Measurements from ENCODE around the gene PLEKHD1.

DNA sequence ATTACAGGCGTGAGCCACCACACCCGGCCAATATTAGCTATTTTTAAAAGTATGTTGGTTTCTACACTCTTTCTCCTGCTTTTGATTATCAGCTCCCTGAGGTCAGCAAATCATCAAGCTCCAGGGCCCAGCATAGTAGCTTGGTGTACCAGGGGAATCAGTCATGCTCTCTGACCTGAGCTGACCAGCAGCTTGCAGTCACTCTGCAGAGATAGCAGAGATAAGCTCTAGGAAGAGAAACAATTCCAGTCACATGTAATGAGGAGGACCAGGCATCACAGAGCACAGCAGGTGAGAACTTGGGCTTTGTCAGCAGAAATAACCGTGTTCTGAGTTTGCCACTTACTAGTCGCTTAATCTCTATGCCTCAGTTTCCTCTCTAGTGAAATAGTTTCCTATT, 8.5 kb downstream of the PLEKHD1 start:
- TF ChIP-seq, protein P1, sequence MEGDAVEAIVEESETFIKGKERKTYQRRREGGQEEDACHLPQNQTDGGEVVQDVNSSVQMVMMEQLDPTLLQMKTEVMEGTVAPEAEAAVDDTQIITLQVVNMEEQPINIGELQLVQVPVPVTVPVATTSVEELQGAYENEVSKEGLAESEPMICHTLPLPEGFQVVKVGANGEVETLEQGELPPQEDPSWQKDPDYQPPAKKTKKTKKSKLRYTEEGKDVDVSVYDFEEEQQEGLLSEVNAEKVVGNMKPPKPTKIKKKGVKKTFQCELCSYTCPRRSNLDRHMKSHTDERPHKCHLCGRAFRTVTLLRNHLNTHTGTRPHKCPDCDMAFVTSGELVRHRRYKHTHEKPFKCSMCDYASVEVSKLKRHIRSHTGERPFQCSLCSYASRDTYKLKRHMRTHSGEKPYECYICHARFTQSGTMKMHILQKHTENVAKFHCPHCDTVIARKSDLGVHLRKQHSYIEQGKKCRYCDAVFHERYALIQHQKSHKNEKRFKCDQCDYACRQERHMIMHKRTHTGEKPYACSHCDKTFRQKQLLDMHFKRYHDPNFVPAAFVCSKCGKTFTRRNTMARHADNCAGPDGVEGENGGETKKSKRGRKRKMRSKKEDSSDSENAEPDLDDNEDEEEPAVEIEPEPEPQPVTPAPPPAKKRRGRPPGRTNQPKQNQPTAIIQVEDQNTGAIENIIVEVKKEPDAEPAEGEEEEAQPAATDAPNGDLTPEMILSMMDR (IDR thresholded peaks at IDR 0.05; ENCODE audit: low read depth, low read length, missing input control): no peak
- TF ChIP-seq TAF1 (conservative IDR thresholded peaks at IDR 0.05) (no peak), RAD21 (IDR thresholded peaks at IDR 0.05) (no peak), FOXA1 (IDR thresholded peaks at IDR 0.05) (no peak), SP1 (IDR thresholded peaks at IDR 0.05) (no peak), EGR1 (IDR thresholded peaks at IDR 0.05; ENCODE audit: low read depth in 2 of 2) (no peak), YY1 (IDR thresholded peaks at IDR 0.05) (no peak), JUND (IDR thresholded peaks at IDR 0.05) (no peak)
- TF ChIP-seq, protein P2, sequence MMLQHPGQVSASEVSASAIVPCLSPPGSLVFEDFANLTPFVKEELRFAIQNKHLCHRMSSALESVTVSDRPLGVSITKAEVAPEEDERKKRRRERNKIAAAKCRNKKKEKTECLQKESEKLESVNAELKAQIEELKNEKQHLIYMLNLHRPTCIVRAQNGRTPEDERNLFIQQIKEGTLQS (IDR thresholded peaks at IDR 0.05): no peak
- TF ChIP-seq, protein P3, sequence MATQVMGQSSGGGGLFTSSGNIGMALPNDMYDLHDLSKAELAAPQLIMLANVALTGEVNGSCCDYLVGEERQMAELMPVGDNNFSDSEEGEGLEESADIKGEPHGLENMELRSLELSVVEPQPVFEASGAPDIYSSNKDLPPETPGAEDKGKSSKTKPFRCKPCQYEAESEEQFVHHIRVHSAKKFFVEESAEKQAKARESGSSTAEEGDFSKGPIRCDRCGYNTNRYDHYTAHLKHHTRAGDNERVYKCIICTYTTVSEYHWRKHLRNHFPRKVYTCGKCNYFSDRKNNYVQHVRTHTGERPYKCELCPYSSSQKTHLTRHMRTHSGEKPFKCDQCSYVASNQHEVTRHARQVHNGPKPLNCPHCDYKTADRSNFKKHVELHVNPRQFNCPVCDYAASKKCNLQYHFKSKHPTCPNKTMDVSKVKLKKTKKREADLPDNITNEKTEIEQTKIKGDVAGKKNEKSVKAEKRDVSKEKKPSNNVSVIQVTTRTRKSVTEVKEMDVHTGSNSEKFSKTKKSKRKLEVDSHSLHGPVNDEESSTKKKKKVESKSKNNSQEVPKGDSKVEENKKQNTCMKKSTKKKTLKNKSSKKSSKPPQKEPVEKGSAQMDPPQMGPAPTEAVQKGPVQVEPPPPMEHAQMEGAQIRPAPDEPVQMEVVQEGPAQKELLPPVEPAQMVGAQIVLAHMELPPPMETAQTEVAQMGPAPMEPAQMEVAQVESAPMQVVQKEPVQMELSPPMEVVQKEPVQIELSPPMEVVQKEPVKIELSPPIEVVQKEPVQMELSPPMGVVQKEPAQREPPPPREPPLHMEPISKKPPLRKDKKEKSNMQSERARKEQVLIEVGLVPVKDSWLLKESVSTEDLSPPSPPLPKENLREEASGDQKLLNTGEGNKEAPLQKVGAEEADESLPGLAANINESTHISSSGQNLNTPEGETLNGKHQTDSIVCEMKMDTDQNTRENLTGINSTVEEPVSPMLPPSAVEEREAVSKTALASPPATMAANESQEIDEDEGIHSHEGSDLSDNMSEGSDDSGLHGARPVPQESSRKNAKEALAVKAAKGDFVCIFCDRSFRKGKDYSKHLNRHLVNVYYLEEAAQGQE (IDR thresholded peaks at IDR 0.05): no peak
- TF ChIP-seq, protein P4, sequence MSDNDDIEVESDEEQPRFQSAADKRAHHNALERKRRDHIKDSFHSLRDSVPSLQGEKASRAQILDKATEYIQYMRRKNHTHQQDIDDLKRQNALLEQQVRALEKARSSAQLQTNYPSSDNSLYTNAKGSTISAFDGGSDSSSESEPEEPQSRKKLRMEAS (IDR thresholded peaks at IDR 0.05): no peak

Measured in liver (tissue), 3 donors.